ENCODE measurements around the gene RNASE7.
A peak's percentile ranks its signal among the peaks of the same experiment; 100 is the strongest.
"Not testable (repeated sequence)": the region's sequence is repeated elsewhere in the genome, so short reads cannot be mapped to it uniquely, and the experiment has no call there.

The RNASE7 gene

DNA sequence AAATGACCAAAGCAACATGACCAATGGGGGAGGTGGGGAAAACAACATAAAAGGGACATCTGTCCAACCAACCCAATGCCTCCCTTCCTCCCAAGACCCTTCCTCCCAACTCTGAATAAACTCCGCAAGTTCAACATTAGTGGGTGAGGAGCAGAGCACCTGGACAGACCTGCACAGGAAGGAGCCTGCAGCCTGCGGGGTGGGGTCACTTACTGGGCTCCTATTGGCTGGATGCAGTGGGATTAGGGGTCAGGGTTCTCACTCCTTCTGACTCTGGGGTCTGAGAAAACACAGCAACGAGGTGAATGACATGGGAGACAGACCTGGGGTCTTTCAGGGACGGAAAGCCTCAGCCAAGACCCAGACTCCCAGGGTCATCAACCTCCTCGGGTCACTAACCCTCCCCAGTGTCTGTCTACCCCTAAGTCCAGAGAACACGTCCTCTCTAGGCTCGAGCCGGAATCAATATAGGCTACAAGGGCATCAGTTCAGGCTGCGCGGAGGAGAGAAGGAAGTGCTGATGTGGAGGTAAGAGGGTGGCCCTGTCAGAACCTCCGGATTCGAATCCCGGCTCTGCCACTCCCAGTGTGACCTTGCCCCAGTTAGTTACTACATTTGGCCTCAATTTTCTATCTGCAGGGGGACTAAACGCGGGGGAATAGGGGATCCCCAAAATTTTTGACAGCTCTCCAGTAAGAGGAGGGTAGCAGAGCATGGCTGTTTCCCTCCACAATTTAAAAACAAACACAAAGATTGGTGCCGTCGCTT lies 18.2 kb upstream of the RNASE7 start:
- DNase-seq: no peak

DNA sequence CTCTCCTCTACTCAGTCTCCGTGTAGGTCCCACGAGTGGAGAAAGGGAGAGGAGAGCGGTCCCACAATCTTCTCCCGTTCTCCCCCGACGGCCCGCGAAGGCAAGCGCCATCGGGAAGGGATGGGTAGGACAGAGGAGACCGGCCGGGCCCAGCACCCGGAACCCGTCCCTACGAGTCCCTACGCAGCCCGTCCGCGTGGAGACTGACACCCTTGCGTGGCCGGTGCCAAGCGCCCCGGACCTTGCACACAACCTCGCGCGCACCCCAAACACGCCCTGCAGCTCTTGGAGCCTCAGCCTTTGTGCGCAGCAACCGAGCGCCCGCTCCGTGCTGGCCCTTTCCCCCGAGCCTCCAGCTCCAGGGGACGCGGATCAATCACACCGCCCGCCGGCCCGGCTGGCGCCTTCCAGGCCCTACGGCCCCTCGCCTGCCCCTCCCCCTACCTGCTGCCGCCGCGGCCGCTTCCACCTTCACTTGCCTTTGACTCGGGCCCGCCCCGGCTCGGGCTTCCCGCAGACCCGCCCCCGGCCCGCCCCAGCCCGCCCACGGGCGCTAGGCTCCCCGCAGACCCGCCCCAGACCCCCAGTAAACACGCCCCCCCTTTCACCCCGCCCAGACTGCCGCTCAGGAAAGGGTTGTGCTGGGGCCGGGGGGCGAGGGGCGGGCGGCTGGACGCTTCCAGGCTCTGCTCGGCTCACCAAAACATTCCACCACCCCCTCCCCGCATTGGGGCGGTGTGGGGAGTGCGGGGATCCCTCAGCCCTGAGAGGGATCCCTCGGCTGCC lies 17.4 kb upstream of the RNASE7 start, which contains the start of gene NDRG2:
NDRG2 (minus strand) TSS at position 477 of the 786 bp plus-strand sequence. CDS start 1,746 bp downstream, outside the sequence.
- DNase-seq: no peak

DNA sequence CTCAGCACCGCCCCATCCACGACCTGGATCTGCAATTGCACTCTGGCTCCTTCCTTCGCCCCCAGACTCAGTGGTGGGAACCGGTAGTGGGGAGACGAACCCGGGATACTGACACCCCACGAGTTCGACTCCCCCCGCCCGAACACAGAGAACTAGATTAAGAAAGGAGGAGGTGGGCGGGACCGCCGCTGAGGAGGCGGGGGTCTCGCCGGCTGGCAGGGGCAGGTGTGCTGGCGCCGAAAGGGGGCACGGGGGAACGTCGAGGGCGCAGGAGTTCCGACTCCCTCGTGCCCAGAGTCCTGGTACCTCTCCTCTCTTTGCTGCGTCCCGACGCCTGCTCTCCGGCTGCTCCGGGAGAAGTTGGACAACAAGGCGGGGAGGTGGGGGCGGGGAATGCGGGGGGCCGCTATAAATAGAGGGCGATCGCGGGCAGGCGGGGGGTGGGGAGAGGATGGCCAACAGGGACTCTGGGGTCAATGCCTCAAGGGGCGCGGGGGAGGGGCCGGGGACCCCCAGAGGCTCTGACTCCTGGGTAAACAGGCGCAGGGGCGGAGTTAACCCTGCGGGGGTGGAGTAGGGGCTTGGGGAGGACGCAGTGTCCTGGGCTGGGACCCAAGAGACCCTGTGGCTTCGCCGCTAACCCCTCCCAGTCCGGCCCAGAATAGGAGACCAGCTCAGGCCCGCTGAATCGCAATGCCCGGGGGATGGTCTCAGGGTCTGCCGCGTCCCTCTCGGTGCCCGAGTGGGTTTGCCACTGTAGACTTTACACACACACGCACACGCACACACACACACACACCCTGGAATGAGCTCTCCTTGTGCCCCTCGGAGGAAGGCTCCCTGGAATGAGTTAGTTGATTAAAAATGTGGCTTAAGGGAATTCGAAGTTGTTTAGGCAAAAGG lies 16.5 kb upstream of the RNASE7 start:
- no peak for DNase-seq

DNA sequence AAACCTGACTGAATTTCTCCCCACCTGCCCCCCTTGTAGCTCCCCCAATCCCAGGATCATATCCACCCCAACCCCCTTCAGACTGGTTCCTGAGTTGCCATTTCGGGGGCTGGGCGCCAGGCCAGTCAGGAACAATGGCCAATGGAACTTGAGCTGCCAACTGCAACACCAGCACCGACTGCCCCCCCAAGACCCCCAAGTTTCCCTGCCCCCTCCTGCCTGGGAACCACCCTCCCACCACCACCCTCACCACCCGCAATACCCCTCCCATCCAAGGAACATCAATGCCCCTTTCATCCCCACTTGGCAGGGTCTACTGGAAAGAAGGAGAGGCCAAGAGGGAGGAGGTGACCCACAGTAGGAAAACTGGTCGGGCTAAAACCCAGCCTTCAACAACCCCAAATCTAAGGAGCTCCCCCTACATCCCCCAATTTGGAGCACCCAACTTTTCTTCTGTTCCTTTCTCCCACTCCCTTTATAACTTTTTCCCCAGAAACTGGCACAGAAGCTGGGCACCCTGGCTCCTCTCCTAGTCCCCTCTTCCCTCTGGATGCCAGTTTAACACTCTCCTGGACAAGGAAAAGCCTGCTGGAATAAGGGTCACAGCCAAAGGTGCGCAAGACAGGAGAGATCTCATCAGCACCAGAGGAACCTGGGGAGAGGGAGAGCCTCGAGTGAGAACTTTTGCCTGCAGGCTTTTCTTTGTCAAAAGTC lies 15.7 kb upstream of the RNASE7 start:
- no peak for DNase-seq

DNA sequence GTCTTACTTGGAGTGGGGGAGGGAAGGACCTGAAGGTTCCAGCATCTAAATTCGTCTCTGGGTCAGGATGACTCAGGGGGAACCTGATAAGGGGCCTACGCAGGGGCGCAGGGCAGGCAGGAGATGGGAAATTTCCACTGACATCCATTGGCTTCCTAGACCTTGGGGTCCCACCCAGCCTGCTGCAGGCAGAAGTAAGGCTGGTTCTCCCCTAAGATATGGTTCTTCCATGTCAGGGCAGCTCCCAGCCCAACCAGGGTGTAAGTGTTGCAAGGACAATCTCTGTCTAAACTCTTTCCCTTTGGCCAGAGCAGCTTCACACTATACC lies 15.2 kb upstream of the RNASE7 start:
- DNase-seq: no peak

DNA sequence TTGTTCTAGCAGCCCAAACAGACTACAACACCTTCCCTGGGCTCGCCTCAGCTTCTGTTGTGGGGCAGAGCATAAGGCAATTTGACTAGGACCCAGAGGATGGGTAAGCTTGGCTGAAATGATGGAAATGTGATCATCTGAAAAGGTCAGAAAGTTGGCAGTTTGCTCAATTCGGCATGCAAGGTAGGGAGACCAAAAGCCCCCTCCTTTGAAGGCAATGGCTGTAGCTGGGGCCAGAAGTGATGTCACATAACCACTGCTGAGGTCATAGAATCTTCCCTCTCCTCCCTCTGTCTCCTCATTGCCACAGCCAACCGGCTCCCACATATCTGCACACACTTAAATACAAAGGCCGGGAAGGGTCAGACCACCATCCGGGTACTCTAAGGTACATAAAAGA lies 12.2 kb upstream of the RNASE7 start, which contains the start of gene TPPP2:
TPPP2 (plus strand) TSS at position 301 of the 400 bp plus-strand sequence. CDS start 365 bp downstream, outside the sequence.
- DNase-seq: no peak

DNA sequence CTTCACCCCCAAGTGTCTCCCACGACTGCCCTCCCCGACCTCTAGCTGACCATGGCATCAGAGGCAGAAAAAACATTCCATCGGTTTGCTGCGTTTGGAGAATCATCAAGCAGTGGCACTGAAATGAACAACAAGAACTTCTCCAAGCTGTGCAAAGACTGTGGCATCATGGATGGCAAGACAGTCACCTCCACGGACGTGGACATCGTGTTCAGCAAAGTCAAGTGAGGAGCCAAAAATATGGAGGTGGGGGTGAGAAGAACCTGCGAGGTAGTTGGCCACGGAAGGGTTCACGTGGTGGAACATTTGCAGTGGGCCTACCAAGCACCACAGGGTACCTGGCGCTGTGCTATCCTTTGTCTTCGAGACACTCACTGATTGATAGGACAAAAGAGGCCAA lies 11.6 kb upstream of the RNASE7 start:
- DNase-seq: no peak

DNA sequence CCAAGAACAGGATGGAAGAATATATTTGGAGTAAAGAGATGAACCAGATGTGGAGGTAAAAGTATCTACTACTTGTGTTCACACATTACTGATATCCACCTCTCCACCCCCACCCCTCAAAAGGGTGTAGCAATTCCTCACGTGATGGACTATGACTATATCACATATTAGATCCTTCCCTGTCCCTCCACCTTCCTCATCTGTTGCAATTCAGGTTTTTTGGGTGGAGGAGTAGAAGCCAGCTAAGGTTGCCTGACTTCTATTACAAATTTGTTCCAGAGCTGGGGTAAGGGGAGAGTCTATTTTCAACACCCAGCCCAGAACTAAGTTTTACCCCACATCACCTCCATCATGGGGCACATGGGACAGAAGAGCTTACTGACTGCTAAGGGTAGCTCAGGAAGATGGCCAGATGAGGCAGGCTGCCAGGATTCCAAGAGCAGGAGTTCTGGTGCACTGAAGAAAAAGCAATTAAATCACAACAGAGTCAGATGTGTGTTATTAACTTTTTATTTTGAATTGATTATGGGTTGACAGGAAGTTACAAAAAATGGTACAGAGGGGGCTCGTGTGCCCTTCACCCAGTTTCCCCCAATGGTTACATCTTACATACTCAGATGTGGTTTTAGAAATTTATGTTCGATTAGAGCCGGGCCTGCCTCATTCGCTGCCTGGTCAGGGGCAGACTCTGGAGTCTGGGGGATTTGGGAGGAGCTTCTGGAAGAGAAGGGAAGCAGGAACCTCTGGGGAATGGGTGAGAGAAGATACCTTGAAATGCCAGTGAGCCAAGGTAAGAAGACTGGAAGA lies 9.6 kb upstream of the RNASE7 start:
- DNase-seq: no peak

DNA sequence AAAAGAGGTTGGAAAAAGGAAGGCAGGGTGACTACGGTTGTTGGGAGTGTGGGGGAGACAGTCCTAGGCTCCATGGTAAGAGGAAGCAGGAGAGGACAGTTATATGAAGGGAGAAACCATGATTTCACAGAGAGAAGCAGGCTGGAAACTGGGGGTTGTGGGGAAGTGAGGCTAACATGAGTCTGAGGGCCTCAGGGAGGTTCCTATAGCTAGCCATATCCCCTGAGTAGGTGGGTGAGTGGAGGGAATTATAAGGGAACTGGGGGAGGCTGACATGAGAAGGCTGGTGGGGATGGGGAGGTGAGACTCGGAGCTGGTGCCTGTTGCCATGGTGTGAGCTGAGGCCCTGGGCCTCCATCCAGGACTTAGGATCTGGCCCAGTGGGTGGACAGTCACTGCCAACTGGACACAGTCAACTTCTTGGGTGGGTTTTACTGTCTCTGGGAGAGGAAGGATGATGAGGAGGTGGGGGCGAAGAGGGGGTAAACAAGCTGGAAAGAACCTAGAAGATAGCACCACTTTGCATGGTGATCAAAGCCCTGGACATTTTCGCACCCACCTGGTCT lies 8.9 kb upstream of the RNASE7 start:
- DNase-seq: no peak

DNA sequence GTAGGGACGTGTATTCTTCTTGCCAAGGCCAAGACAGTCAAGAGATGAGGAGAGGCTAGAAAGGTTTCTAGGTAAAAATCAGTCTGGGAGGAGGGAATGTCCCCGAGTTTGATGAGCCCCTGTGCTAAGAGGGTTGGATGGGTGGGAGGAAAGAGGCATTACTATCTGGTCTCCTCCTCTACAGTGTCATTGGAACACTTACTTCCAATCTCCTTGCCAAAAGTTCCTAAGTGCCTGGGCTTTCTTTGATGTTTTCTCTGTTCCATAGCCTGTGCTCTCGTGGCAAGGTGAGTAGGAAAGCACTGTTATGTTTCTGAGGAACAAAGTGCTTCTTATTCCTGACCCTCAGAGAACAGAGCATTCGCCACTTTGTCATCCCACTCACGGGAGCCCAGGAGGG lies 7.5 kb upstream of the RNASE7 start, which contains the start of gene RNASE13:
RNASE13 (minus strand) TSS at position 101 of the 400 bp plus-strand sequence. CDS start 519 bp downstream, outside the sequence.
- no peak for DNase-seq

DNA sequence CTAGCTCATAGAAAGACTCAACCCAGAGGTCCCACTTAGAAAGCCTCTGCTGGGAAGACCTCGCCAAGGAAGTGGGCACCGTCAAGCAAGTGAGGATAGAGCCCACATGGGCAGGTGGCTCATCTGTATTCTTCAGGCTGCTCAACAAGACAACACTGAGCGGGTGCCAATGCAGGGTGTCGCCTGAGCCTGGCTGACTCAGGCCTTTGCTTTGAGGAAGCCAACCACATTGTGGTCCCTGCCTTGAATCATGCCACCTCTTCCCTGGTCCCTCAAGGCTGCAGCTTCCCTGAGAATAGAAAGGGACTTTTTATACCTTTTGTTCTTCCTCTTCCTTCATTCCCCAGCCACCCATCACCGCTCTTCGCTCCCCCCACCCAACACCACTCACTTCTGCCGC lies 5.4 kb upstream of the RNASE7 start:
- no peak for DNase-seq

DNA sequence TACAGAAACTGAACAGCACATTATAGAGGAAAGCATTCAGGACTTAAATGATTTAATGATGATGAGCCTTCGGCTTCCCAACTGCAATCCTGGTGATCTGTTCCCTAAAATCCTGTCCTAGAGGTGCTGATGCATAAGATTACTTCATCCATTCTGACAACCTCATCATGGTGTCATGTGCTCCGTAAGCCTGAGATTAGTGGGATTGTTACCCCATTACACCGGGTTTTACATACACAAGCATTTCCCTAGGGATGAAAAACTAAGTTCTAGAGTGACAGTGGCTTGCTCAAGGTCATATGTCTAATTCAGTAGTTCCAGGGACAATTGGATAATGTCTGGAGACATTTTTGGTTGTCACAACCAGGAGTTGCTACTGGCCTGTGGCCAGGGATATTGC lies 5.0 kb upstream of the RNASE7 start:
- no peak for DNase-seq

DNA sequence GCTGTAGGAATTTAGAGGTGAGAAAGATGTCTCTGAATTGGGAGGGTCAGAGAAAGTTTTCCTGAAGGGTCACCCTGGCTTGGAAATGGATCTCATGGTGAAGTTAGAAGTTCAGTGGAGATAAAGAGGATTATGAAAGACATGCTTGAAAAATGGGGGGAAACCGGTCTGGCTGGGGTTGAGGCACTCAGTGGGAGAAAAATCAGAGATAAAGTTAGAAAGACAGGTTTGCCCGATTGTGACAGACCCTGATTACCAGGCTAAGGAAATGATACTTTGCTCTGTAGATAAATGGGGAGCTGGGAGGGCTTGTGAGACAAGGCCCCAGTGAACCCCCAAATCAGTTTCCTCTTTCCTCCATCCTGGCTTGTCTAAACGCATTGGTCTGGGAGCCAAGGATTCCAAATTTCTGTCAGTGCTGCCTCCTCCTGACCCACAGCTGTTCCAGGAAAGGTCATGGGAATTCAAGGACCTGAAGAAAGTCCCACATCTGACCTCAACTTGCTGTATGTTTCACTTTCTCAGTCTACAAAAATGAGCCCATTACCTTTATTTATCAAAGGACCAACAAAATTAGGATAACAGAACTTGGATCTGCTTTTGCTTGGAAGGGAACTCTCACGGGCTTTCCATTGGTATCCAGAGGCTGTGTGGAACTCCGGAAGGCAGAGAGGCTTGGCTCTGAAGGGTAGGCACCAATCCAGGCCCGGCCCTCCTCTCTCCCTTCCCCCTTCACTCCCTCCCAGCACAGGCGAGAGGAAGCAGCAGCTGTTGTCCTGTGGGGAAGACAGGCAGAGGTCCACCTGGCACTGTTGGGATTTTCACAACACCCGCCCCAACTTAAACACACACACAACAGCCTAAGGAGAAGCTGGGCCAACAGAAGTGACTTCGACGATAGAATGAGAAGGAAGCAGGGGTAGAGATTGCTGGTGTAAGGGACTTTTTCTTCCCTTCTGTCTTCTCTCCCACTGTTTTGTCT lies 3.4 kb upstream of the RNASE7 start:
- no peak for DNase-seq

DNA sequence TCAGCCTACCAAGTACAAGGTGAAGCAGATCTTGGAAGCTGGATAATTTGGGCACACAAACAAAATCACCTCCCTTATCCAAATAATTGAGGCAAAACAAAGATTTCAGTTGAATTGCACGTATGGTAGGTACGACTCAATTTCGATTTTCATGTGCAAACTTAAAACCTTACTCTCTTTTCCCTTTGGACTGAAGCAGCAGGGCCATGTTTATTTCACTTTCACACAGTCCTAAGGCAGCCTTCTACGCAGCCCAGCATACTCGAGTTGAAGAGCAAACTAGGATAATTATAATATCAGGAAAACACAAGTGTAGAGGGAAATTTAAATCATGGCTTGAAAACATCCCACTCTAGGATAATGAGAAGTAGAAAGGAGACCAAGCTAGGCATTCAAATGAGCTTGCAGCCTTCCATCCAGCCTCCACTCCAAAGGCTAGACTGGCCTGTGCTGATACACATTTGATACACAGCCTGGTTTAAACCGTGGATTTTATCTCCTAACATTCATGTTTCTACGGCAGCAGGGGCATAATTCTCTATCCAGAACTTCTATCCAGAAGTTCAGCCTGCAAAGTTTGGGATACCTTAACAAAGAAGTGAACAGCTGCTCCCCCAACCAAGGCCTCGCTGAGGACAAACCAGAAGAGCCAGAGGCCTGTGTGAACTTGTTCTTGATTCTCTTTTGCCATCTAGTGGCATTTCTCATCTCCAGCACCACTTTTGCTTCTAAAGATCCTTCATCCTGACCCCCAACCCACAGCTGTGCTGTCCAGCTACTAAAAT lies 2.4 kb upstream of the RNASE7 start:
- peak; percentile 26 for DNase-seq

DNA sequence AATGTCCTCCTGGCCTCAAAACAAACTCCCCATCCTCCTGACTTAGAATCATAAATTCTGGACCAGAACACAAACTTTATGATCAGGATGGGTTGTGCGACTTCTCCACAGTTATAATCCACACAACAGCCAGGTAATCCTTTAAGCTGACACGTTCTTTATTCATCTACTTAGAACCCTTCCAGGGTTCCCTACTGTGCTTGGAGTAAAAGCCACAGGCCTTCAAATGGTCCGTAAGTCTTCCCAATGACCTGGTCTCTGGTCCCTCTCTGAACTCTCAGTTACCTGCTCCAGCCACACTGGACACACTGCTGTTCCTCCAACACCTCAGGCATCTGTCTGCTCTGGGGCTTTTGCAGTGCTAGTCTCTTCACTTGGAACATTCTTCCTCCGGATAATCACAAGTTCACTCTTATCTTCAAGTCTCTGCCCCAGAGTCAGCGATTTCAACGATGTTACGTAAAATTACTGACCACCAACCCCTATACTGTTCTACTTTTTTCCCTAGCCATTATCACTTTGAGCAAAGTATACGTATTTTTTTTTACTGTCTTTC lies 1.7 kb upstream of the RNASE7 start:
- no peak for DNase-seq

DNA sequence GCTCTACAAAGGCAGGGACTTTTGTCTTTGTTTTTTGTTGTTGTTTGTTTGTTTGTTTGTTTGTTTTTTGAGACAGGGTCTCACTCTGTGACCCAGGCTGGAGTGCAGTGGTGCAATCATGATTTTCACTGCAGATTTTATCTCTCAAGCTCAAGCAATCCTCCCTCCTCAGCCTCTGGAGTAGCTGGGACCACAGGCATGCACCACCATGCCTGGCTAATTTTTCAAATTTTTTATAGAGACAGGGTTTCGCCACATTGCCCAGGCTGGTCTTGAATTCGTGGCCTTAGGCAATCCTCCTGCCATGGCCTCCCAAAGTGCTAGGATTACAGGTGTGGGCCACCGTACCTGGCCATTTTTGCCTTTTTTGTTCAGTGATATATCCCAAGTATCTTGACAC lies 1.2 kb upstream of the RNASE7 start:
- DNase-seq: not testable (repeated sequence)

DNA sequence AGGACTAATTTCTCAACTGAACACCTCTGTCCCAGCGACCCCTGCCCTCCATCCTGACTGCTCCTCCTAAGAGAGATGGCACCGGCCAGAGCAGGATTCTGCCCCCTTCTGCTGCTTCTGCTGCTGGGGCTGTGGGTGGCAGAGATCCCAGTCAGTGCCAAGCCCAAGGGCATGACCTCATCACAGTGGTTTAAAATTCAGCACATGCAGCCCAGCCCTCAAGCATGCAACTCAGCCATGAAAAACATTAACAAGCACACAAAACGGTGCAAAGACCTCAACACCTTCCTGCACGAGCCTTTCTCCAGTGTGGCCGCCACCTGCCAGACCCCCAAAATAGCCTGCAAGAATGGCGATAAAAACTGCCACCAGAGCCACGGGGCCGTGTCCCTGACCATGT lies 756 bp downstream of the RNASE7 start:
- no peak for DNase-seq

DNA sequence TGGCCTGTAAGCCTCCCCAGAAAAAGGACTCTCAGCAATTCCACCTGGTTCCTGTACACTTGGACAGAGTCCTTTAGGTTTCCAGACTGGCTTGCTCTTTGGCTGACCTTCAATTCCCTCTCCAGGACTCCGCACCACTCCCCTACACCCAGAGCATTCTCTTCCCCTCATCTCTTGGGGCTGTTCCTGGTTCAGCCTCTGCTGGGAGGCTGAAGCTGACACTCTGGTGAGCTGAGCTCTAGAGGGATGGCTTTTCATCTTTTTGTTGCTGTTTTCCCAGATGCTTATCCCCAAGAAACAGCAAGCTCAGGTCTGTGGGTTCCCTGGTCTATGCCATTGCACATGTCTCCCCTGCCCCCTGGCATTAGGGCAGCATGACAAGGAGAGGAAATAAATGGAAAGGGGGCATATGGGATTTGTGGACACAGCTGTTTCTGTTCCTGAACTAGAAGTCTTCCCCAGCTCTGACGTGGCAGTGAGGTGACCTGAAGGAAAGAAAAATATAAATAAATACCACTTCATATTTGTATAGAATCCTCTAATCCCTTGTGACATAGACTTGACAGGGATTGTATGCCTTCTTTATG lies 1.3 kb downstream of the RNASE7 start:
- DNase-seq: no peak
